ENCODE measurements around the gene C12orf76. TPM values are rescaled to one million over a fixed set of nuclear protein-coding genes. Genes with fewer than 3 reads are reported as not detected.

C12orf76 gene
- total and polyA plus RNA-seq, 2 of the 13 experiments (the other 11 are each of a cell fraction or from before 2014, with no cell fraction given): 15.8 to 38.4 TPM

DNA sequence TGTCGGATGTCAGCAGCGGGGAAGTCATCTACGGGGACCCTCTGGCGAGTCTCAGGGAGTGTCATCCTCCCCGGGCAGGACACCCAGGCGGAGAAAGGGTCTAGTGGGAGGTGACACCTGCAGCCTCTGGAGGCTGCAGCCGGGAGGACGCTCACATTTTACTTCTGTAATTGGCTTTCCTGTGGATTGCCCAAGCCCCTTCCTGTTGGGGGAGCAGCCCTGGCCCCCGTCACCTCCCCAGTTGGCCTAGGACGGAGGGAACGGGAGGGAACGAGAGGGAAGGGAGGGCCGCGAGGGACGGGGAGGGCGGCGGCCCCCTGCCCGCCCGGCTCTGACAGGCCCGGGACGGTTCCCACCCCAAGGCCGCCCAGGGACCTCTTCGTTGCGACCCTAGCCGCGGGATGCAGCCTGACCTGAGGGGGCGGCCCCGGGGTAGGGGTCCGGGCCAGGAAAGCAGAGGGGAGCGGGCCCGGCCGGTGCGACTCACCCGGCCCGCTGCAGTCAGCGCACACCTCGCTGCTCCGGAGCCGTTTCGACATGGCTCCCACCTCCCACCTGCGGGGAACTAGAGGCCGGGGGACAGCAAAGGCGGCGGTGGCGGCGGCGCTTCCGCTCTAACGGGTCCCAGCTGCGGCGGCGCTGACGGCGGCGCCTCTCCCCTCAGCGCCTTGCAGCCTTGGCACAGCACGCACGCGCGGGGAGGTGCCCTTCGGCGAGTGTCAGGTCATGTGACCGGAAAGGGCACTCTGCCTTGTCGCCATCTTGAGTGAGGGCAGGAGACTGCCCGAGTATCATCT is 52.4 kb downstream of the C12orf76 start, which contains the start of gene GIT2 (continued):
- TF ChIP-seq EHMT2 (IDR thresholded peaks at IDR 0.05; ENCODE audit: borderline replicate concordance, low read depth, low read length) (no peak), ZNF674 (CRISPR knock-in tag; IDR thresholded peaks at IDR 0.05; ENCODE audit: low read depth) (no peak), ZNF136 (CRISPR knock-in tag; IDR thresholded peaks at IDR 0.05; ENCODE audit: low read depth) (0 out of 2 replicates have a peak, but pooled peaks have one; percentile 53), ZNF205 (CRISPR knock-in tag; IDR thresholded peaks at IDR 0.05) (no peak), MAF1 (CRISPR knock-in tag; IDR thresholded peaks at IDR 0.05; ENCODE audit: borderline replicate concordance) (no peak), YY1 (IDR thresholded peaks at IDR 0.05; ENCODE audit: insufficient read depth, insufficient replicate concordance, low read depth, low read length) (peak; percentile 99), ZNF414 (CRISPR knock-in tag; IDR thresholded peaks at IDR 0.05) (no peak), RAD21 (CRISPR knock-in tag; IDR thresholded peaks at IDR 0.05) (peak; percentile 34; the same call in 1 of the 2 replicates), ZNF496 (CRISPR knock-in tag; IDR thresholded peaks at IDR 0.05; ENCODE audit: insufficient replicate concordance) (no peak), ZBTB21 (CRISPR knock-in tag; IDR thresholded peaks at IDR 0.05) (no peak), TCF12 (IDR thresholded peaks at IDR 0.05) (no peak), TCF12 (CRISPR knock-in tag; IDR thresholded peaks at IDR 0.05) (peak; percentile 92), ZNF362 (CRISPR knock-in tag; IDR thresholded peaks at IDR 0.05; ENCODE audit: borderline replicate concordance) (0 out of 2 replicates have a peak, but pooled peaks have one; percentile 5), ZFP1 (CRISPR knock-in tag; IDR thresholded peaks at IDR 0.05) (no peak)
- TF ChIP-seq, protein P1, sequence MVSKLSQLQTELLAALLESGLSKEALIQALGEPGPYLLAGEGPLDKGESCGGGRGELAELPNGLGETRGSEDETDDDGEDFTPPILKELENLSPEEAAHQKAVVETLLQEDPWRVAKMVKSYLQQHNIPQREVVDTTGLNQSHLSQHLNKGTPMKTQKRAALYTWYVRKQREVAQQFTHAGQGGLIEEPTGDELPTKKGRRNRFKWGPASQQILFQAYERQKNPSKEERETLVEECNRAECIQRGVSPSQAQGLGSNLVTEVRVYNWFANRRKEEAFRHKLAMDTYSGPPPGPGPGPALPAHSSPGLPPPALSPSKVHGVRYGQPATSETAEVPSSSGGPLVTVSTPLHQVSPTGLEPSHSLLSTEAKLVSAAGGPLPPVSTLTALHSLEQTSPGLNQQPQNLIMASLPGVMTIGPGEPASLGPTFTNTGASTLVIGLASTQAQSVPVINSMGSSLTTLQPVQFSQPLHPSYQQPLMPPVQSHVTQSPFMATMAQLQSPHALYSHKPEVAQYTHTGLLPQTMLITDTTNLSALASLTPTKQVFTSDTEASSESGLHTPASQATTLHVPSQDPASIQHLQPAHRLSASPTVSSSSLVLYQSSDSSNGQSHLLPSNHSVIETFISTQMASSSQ (IDR thresholded peaks at IDR 0.05; ENCODE audit: low read depth): no peak
- TF ChIP-seq, protein P1 (CRISPR knock-in tag; IDR thresholded peaks at IDR 0.05; ENCODE audit: borderline replicate concordance): peak; percentile 42; the same call in 1 of the 2 replicates
- TF ChIP-seq, protein P2, sequence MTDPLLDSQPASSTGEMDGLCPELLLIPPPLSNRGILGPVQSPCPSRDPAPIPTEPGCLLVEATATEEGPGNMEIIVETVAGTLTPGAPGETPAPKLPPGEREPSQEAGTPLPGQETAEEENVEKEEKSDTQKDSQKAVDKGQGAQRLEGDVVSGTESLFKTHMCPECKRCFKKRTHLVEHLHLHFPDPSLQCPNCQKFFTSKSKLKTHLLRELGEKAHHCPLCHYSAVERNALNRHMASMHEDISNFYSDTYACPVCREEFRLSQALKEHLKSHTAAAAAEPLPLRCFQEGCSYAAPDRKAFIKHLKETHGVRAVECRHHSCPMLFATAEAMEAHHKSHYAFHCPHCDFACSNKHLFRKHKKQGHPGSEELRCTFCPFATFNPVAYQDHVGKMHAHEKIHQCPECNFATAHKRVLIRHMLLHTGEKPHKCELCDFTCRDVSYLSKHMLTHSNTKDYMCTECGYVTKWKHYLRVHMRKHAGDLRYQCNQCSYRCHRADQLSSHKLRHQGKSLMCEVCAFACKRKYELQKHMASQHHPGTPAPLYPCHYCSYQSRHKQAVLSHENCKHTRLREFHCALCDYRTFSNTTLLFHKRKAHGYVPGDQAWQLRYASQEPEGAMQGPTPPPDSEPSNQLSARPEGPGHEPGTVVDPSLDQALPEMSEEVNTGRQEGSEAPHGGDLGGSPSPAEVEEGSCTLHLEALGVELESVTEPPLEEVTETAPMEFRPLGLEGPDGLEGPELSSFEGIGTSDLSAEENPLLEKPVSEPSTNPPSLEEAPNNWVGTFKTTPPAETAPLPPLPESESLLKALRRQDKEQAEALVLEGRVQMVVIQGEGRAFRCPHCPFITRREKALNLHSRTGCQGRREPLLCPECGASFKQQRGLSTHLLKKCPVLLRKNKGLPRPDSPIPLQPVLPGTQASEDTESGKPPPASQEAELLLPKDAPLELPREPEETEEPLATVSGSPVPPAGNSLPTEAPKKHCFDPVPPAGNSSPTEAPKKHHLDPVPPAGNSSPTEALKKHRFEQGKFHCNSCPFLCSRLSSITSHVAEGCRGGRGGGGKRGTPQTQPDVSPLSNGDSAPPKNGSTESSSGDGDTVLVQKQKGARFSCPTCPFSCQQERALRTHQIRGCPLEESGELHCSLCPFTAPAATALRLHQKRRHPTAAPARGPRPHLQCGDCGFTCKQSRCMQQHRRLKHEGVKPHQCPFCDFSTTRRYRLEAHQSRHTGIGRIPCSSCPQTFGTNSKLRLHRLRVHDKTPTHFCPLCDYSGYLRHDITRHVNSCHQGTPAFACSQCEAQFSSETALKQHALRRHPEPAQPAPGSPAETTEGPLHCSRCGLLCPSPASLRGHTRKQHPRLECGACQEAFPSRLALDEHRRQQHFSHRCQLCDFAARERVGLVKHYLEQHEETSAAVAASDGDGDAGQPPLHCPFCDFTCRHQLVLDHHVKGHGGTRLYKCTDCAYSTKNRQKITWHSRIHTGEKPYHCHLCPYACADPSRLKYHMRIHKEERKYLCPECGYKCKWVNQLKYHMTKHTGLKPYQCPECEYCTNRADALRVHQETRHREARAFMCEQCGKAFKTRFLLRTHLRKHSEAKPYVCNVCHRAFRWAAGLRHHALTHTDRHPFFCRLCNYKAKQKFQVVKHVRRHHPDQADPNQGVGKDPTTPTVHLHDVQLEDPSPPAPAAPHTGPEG (CRISPR knock-in tag; IDR thresholded peaks at IDR 0.05): peak; percentile 8; the same call in 1 of the 2 replicates

All from HepG2 (cell line).